Thyroid gland (tissue), 4 donors: ENCODE results near the gene ANGPT4.
"Not testable (repeated sequence)": the region's sequence is repeated elsewhere in the genome, so short reads cannot be mapped to it uniquely, and the experiment has no call there.

Experiments
- CTCF ChIP-seq, 6 experiments: fragments of 200-600 bp in 3 of 6; fragments of 450-650 bp in 3 of 6; sonication (generic) in 3 of 6; IDR thresholded peaks; one replicate each; pipeline ENCODE4 v1.5.1; 2016 to 2019; ENCODE audit warnings: antibody characterized with exemption in 6 of 6, mild to moderate bottlenecking in 2 of 6, inconsistent platforms in 1 of 6, moderate library complexity in 1 of 6
- POLR2A ChIP-seq, 2 donors: fragments of 450-650 bp; IDR thresholded peaks; one replicate each; pipeline ENCODE4 v1.6.1; 2017; ENCODE audit warnings: antibody characterized with exemption in 2 of 2, mild to moderate bottlenecking in 2 of 2, moderate library complexity in 1 of 2

GRCh38 chr20:897436-897835 is 18.7 kb downstream of the ANGPT4 start:
- not testable (repeated sequence) for TF ChIP-seq POLR2A, CTCF (IDR thresholded peaks at IDR 0.05)
